ENCODE measurements around the gene GARS1. TPM values are rescaled to one million over a fixed set of nuclear protein-coding genes. Genes with fewer than 3 reads are reported as not detected.
A peak's percentile ranks its signal among the peaks of the same experiment; 100 is the strongest.

The GARS1 gene
- total and polyA plus RNA-seq, 9 of the 15 experiments (the other 6 are each of a cell fraction or from before 2014, with no cell fraction given), result 142 to 769 (median 272) TPM

- Histone ChIP-seq H3K4me1 (replicated peaks in 1 of 2; ENCODE audit: control insufficient read depth in 2 of 2, insufficient read depth in 2 of 2, low read length in 2 of 2) (no peaks in the 10 kb centered on the region; a peak in 2 of 5 replicates), H4K20me1 (replicated peaks; ENCODE audit: control insufficient read depth, insufficient read depth, low read length) (no peaks in the 10 kb centered on the region; the same call in 1 of the 2 replicates), H3K9ac (ENCODE audit: insufficient read depth in 1 of 2, low read depth in 2 of 2, low read length in 2 of 2) (no peak overlapping the region), H2AFZ (ENCODE audit: low read depth, low read length) (no peak overlapping the region), H3K9me3 (replicated peaks; ENCODE audit: control insufficient read depth, insufficient read depth, low read depth, low read length) (no peaks in the 10 kb centered on the region), H3K27me3 (ENCODE audit: control insufficient read depth in 2 of 2, insufficient read depth in 2 of 2, low read length in 2 of 2) (no peaks in the 10 kb centered on the region), H3K4me3 (no peak overlapping the region), H3K9me1 (ENCODE audit: control insufficient read depth, insufficient read depth, low read length) (no peaks in the 10 kb centered on the region), H3K79me2 (ENCODE audit: control insufficient read depth, insufficient read depth, low read length) (no peaks in the 10 kb centered on the region), H3K36me3 (ENCODE audit: control insufficient read depth, insufficient read depth, low read length) (no peaks in the 10 kb centered on the region), H3K4me2 (ENCODE audit: insufficient read depth, low read length) (no peak overlapping the region), H3K27ac (ENCODE audit: extremely low read depth, low read depth, low read length) (no peak overlapping the region)
- BruUV-seq (replicated peaks), result no TSS peak
- ATAC-seq (no peak), FAIRE-seq (no peak), DNase-seq (ENCODE audit: extremely low read depth in 1 of 4, low spot score in 3 of 4) (no peak)
- intact Hi-C loops (cut with micrococcal nuclease), result no loop called here
- in situ Hi-C loops (cut with MboI), result loop anchor here (5.0 kb wide), 1 partner anchor 290 kb away; no protein-coding TSS in a partner anchor
- TF ChIP-seq ADNP (tag; IDR thresholded peaks at IDR 0.05) (no peak), HOMEZ (CRISPR knock-in tag; IDR thresholded peaks at IDR 0.05) (no peak), ZBTB40 (IDR thresholded peaks at IDR 0.05) (peak; percentile 90), ZBTB40 (CRISPR knock-in tag; IDR thresholded peaks at IDR 0.05) (peak; percentile 67)
- ChIA-PET POLR2A (interaction anchor here (1.2 to 1.3 kb wide), 2 partner anchors 11 kb away, joined by 3 to 4 read pairs; no protein-coding TSS in a partner anchor), CTCF (ENCODE audit: low intra/inter-chr PET ratio) (no interaction called here)
- WGBS (ENCODE audit: insufficient coverage, low coverage, missing lambda C conversion rate), result 29% methylated on average over 1 of the region's 1 CpG
Measured at GRCh38 chr7:30557245-30557644, 37.4 kb upstream of the GARS1 start.
